Measurements from ENCODE around the gene AGBL2.
"Not testable (repeated sequence)": the region's sequence is repeated elsewhere in the genome, so short reads cannot be mapped to it uniquely, and the experiment has no call there.

The AGBL2 gene

DNA sequence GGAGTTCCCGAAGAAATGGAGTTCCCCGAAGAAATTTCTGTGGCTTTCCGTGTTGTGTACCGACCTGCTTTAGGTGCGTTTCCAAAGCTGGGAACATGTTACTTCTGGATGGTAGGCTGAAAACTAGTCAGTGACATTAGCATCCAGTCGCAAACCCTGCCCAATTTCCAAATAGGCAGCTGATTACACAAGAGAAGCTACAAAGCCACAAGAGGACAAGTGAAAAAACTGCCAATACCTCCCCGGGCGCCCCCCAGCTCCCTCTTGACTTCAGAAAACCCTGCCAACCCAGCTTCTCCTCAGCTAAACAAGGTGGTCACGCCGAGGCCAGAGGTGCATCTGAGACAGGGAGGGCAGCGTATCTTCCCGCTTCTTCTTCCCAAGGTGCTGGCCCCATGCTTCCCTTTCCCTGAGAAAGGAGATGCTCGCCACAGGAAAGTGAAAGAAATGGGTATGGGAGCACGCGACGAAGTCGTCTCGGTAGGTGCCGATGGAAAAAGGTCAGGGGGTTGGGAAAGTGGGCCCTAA lies 551 bp downstream of the AGBL2 start:
- H3K27me3 Mint-ChIP-seq, result no peaks in the 10 kb centered on the region
- no peaks in the 10 kb centered on the region for H3K36me3 Mint-ChIP-seq
- peak overlapping the region; percentile 94 for H3K4me3 Mint-ChIP-seq
- peaks cover 15% of the 10 kb centered on the region for H3K4me1 Mint-ChIP-seq
- H3K9me3 Mint-ChIP-seq, result no peaks in the 10 kb centered on the region
- H3K27ac Mint-ChIP-seq, result peak overlapping the region; percentile 96

- peak overlapping the region; percentile 30 for H3K27ac Mint-ChIP-seq
- no peaks in the 10 kb centered on the region for H3K9me3 Mint-ChIP-seq
- H3K27me3 Mint-ChIP-seq, result no peaks in the 10 kb centered on the region
- no peak overlapping the region for H3K4me3 Mint-ChIP-seq
- H3K36me3 Mint-ChIP-seq, result peaks cover 4% of the 10 kb centered on the region
- peaks cover 15% of the 10 kb centered on the region for H3K4me1 Mint-ChIP-seq
Observed at GRCh38 chr11:47711816-47712215, 3.4 kb downstream of the AGBL2 start.

DNA sequence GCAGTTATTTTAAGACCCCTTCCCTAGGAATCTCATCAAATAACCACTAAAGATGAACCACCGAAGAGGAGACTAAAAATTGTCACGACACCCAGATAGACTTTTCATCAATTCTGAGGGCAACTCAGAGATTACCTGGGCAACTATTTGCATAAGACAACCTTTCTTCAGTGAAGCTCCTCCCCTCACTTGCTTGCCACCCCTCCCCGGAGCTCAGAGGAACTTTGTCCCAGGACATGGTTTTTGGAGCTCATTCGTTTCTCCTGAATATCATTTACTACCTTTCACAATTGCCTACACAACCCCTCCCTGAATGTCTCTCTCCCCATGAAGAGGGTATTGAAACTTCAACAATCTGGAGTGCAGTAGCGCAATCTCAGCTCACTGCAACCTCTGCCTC lies 3.9 kb downstream of the AGBL2 start:
- Mint-ChIP-seq H3K4me3 (no peak overlapping the region), H3K36me3 (peaks cover 4% of the 10 kb centered on the region), H3K9me3 (no peaks in the 10 kb centered on the region), H3K4me1 (peaks cover 15% of the 10 kb centered on the region), H3K27ac (no peak overlapping the region), H3K27me3 (no peaks in the 10 kb centered on the region)

DNA sequence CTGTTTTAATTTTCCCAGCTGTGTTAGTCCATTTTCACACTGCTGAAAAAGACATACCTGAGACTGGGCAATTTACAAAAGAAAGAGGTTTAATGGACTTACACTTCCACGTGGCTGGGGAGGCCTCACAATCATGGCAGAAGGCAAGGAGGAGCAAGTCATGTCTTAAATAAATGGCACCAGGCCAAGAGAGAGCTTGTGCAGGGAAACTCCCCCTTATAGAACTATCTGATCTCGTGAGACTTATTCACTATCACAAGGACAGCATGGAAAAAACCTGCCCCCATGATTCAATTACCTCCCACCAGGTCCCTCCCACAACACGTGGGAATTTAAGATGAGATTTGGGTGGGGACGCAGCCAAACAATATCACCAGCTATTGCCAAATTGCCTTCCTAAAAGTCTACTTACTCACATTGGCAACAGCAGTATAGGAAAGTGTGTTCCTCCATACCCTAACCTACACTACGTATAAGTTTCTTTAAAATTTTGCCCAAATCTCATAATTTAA lies 7.8 kb downstream of the AGBL2 start:
- H3K36me3 Mint-ChIP-seq, H3K27ac Mint-ChIP-seq, H3K4me3 Mint-ChIP-seq, H3K9me3 Mint-ChIP-seq, H3K27me3 Mint-ChIP-seq, H3K4me1 Mint-ChIP-seq: not testable (repeated sequence)

GRCh38 chr11:47705721-47706120 lies 9.4 kb downstream of the AGBL2 start:
- H3K27ac Mint-ChIP-seq, result no peak overlapping the region
- H3K9me3 Mint-ChIP-seq, result no peaks in the 10 kb centered on the region
- peaks cover 4% of the 10 kb centered on the region for H3K36me3 Mint-ChIP-seq
- H3K4me1 Mint-ChIP-seq, result no peaks in the 10 kb centered on the region
- H3K4me3 Mint-ChIP-seq, result no peak overlapping the region
- H3K27me3 Mint-ChIP-seq, result no peaks in the 10 kb centered on the region

GRCh38 chr11:47691979-47692378 lies 23.2 kb downstream of the AGBL2 start:
- Mint-ChIP-seq H3K27ac (no peak overlapping the region), H3K4me3 (no peak overlapping the region), H3K4me1 (peaks cover 5% of the 10 kb centered on the region), H3K27me3 (no peaks in the 10 kb centered on the region), H3K9me3 (no peaks in the 10 kb centered on the region), H3K36me3 (peaks cover 2% of the 10 kb centered on the region)

- Mint-ChIP-seq H3K36me3 (peaks cover 2% of the 10 kb centered on the region), H3K27ac (no peak overlapping the region), H3K4me1 (peaks cover 5% of the 10 kb centered on the region), H3K27me3 (no peaks in the 10 kb centered on the region), H3K9me3 (no peaks in the 10 kb centered on the region), H3K4me3 (no peak overlapping the region)
Observed at GRCh38 chr11:47689480-47689879, 25.7 kb downstream of the AGBL2 start.

DNA sequence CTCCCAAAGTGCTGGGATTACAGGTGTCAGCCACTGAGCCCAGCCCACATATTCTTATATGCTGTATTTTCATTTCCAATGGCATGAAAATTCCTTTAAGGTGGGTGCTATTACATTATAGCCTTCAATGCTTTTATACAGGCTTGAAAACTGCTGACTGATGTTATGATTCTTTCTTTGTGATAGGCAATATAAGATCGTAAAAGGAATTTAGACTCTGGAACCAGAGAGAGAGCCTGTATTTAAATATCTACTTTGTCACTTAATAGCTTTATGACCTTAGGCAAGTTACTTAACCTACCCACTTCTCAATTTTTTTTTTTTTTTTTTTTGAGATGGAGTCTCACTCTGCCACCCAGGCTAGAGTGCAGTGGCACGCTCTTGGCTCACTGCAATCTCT lies 26.2 kb downstream of the AGBL2 start:
- H3K4me3 Mint-ChIP-seq, result no peak overlapping the region
- H3K4me1 Mint-ChIP-seq, result peaks cover 5% of the 10 kb centered on the region
- H3K27ac Mint-ChIP-seq, result no peak overlapping the region
- no peaks in the 10 kb centered on the region for H3K9me3 Mint-ChIP-seq
- H3K27me3 Mint-ChIP-seq, result no peaks in the 10 kb centered on the region
- peaks cover 2% of the 10 kb centered on the region for H3K36me3 Mint-ChIP-seq

GRCh38 chr11:47688111-47688510 lies 27.1 kb downstream of the AGBL2 start:
- Mint-ChIP-seq H3K9me3 (no peaks in the 10 kb centered on the region), H3K36me3 (peaks cover 2% of the 10 kb centered on the region), H3K4me3 (no peak overlapping the region), H3K4me1 (peaks cover 5% of the 10 kb centered on the region), H3K27me3 (no peaks in the 10 kb centered on the region), H3K27ac (no peak overlapping the region)

DNA sequence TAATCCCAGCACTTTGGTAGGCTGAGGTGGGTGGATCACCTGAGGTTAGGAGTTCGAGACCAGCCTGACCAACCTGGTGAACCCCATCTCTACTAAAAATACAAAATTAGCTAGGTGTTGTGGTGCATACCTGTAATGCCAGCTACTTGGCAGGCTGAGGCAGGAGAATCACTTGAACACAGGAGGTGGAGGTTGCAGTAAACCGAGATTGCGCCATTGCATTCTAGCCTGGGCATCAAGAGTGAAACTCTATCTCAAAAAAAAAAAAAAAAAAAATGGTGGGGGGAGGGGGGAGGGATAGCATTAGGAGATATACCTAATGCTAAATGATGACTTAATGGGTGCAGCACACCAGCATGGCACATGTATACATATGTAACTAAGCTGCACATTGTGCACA lies 28.5 kb downstream of the AGBL2 start:
- not testable (repeated sequence) for H3K36me3 Mint-ChIP-seq, H3K4me1 Mint-ChIP-seq, H3K27ac Mint-ChIP-seq, H3K9me3 Mint-ChIP-seq, H3K27me3 Mint-ChIP-seq, H3K4me3 Mint-ChIP-seq

- Mint-ChIP-seq H3K4me3 (no peak overlapping the region), H3K27me3 (no peaks in the 10 kb centered on the region), H3K36me3 (peaks cover 2% of the 10 kb centered on the region), H3K4me1 (no peaks in the 10 kb centered on the region), H3K9me3 (no peaks in the 10 kb centered on the region), H3K27ac (no peak overlapping the region)
Observed at GRCh38 chr11:47686151-47686550, 29.0 kb downstream of the AGBL2 start.

DNA sequence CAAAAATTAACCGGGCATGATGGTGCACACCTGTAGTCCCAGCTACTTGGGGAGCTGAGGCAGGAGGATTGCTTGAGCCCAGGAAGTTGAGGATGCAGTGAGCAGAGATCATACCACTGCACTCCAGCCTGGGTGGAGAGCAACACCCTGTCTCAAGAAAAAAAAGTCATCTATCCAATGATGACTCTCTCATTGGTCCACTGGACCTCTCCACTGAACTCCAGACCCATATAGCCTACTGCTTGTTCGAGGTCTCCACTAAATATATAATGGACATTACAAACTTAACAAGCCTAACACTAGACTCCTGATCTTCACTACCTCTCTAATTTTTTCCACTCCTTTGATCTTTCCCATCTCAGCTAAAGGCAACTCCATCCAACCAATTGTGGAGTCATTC lies 39.3 kb downstream of the AGBL2 start:
- no peaks in the 10 kb centered on the region for H3K9me3 Mint-ChIP-seq
- H3K36me3 Mint-ChIP-seq, result peaks cover 4% of the 10 kb centered on the region
- H3K27ac Mint-ChIP-seq, result no peak overlapping the region
- no peaks in the 10 kb centered on the region for H3K27me3 Mint-ChIP-seq
- no peak overlapping the region for H3K4me3 Mint-ChIP-seq
- no peaks in the 10 kb centered on the region for H3K4me1 Mint-ChIP-seq

DNA sequence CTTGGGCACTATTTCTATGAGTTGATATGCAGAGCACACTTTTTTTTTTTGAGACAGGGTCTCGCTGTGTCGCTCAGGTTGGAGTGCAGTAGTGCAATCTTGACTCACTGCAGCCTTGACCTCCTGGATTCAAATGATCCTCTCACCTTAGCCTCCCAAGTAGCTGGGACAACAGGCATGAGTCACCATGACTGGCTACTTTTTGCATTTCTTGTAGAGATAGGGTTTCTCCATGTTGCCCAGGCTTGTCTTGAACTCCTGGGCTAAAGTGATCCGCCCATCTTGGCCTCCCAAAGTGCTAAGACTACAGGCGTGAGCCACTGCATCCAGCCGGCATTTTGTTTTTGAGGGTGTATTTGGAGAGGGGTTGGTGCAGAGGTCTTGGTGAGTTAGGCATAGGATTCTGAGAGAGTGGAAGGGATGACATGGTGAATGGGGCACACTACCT lies 42.9 kb downstream of the AGBL2 start:
- Mint-ChIP-seq H3K27ac (no peak overlapping the region), H3K27me3 (no peaks in the 10 kb centered on the region), H3K36me3 (peaks cover 4% of the 10 kb centered on the region), H3K4me3 (no peak overlapping the region), H3K9me3 (no peaks in the 10 kb centered on the region), H3K4me1 (no peaks in the 10 kb centered on the region)

DNA sequence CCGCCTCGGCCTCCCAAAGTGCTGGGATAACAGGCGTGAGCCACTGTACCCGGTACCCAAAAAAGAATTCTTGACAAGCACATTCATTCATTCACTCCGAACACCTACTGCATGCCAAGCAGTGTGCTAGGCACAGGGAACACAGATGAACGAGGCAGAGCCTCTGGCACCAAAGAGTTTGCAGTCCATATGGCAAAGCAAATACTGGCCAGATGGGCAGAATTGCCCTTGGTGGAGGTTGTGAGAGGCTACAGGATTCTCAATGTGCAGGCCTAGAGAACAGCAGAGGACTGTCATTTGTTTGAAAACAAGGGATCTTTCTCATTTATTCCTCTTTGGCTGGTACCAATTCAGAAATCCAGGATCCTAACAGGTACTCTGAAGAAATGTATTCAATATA lies 45.3 kb downstream of the AGBL2 start:
- H3K4me3 Mint-ChIP-seq, result no peak overlapping the region

GRCh38 chr11:47668665-47669064 lies 46.5 kb downstream of the AGBL2 start:
- Mint-ChIP-seq H3K4me3 (no peak overlapping the region), H3K36me3 (no peaks in the 10 kb centered on the region), H3K9me3 (no peaks in the 10 kb centered on the region), H3K27me3 (no peaks in the 10 kb centered on the region), H3K4me1 (no peaks in the 10 kb centered on the region), H3K27ac (no peak overlapping the region)

More for the DNA sequence above, 45.3 kb downstream of the AGBL2 start:
- no peaks in the 10 kb centered on the region for H3K9me3 Mint-ChIP-seq
- no peaks in the 10 kb centered on the region for H3K36me3 Mint-ChIP-seq
- no peak overlapping the region for H3K27ac Mint-ChIP-seq
- no peaks in the 10 kb centered on the region for H3K4me1 Mint-ChIP-seq
- H3K27me3 Mint-ChIP-seq, result no peaks in the 10 kb centered on the region

- H3K4me1 Mint-ChIP-seq, result peaks cover 7% of the 10 kb centered on the region
- H3K27me3 Mint-ChIP-seq, result no peaks in the 10 kb centered on the region
- H3K4me3 Mint-ChIP-seq, result no peak overlapping the region
- no peaks in the 10 kb centered on the region for H3K9me3 Mint-ChIP-seq
- H3K36me3 Mint-ChIP-seq, result no peaks in the 10 kb centered on the region
- no peak overlapping the region for H3K27ac Mint-ChIP-seq
Observed at GRCh38 chr11:47667555-47667954, 47.6 kb downstream of the AGBL2 start.

DNA sequence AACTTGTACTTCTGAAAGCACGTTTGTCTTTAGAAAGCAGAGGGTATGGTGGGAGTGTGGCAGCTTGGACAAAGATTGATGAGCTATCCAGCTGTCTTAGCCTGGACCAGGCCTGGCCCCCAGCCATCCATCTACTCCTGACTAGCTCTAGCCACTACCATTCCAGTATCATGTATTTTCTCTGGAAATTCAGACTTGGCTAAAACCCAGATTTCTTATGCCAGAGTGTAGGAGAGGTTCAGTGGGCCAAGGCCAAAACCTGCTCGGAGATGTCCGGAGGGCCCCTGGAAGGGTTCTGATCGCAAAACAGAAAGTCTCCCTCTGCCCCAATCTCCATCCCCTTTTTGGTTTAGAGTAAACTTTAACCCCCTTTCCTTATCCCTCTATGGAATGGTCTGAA lies 48.0 kb downstream of the AGBL2 start:
- no peaks in the 10 kb centered on the region for H3K36me3 Mint-ChIP-seq

More for the DNA sequence above, 48.0 kb downstream of the AGBL2 start:
- no peak overlapping the region for H3K27ac Mint-ChIP-seq
- H3K4me1 Mint-ChIP-seq, result peaks cover 8% of the 10 kb centered on the region
- no peak overlapping the region for H3K4me3 Mint-ChIP-seq
- H3K9me3 Mint-ChIP-seq, result no peaks in the 10 kb centered on the region
- H3K27me3 Mint-ChIP-seq, result no peaks in the 10 kb centered on the region

All from activated naive CD4-positive, alpha-beta T cell treated with anti-CD3 and anti-CD28 coated beads, Interleukin-2, amount 50 U/mL, for 24 hours (primary cell).